ENCODE measurements around the gene SUV39H1. TPM values are rescaled to one million over a fixed set of nuclear protein-coding genes. Genes with fewer than 3 reads are reported as not detected.
A peak's percentile ranks its signal among the peaks of the same experiment; 100 is the strongest.
"Not testable (repeated sequence)": the region's sequence is repeated elsewhere in the genome, so short reads cannot be mapped to it uniquely, and the experiment has no call there.

Gene SUV39H1
- polyA plus RNA-seq, 4 donors: 2.2 to 8.5 (median 4.3) TPM

GRCh38 chrX:48665991-48666390 is 30.5 kb upstream of the SUV39H1 start:
- no peaks in the 10 kb centered on the region for H3K4me1 ChIP-seq (ENCODE audit: control insufficient read depth in 3 of 3, insufficient read depth in 2 of 3, low read depth in 1 of 3, low read length in 2 of 3)
- no peak overlapping the region for H3K27ac ChIP-seq (ENCODE audit: low read depth in 1 of 3, low read length in 2 of 3)
- 78 to 86% (median 80%) methylated on average over 2 of the region's 2 CpGs for WGBS, 3 donors
- DNase-seq: no peak
- H3K27me3 ChIP-seq (ENCODE audit: control insufficient read depth in 3 of 3, insufficient read depth in 3 of 3, low read length in 3 of 3): no peaks in the 10 kb centered on the region
- no peak overlapping the region for H3K4me3 ChIP-seq (ENCODE audit: low read depth in 1 of 3, low read length in 3 of 3)
- H3K9me3 ChIP-seq (ENCODE audit: control insufficient read depth in 2 of 2, insufficient read depth in 1 of 2, low read depth in 1 of 2, low read length in 1 of 2): no peaks in the 10 kb centered on the region
- no peak for FAIRE-seq
- H3K36me3 ChIP-seq (ENCODE audit: control insufficient read depth in 3 of 3, insufficient read depth in 2 of 3, low read depth in 1 of 3, low read length in 3 of 3): no peaks in the 10 kb centered on the region

GRCh38 chrX:48666649-48667048 is 29.9 kb upstream of the SUV39H1 start:
- no peaks in the 10 kb centered on the region for H3K4me1 ChIP-seq (ENCODE audit: control insufficient read depth in 3 of 3, insufficient read depth in 2 of 3, low read depth in 1 of 3, low read length in 2 of 3)
- H3K36me3 ChIP-seq (ENCODE audit: control insufficient read depth in 3 of 3, insufficient read depth in 2 of 3, low read depth in 1 of 3, low read length in 3 of 3): no peaks in the 10 kb centered on the region
- no peaks in the 10 kb centered on the region for H3K27me3 ChIP-seq (ENCODE audit: control insufficient read depth in 3 of 3, insufficient read depth in 3 of 3, low read length in 3 of 3)
- H3K27ac ChIP-seq (ENCODE audit: low read depth in 1 of 3, low read length in 2 of 3): no peak overlapping the region
- FAIRE-seq (no peak), DNase-seq (no peak)
- 79 to 94% (median 93%) methylated on average over 4 of the region's 4 CpGs for WGBS, 3 donors
- H3K9me3 ChIP-seq (ENCODE audit: control insufficient read depth in 2 of 2, insufficient read depth in 1 of 2, low read depth in 1 of 2, low read length in 1 of 2): no peaks in the 10 kb centered on the region
- no peak overlapping the region for H3K4me3 ChIP-seq (ENCODE audit: low read depth in 1 of 3, low read length in 3 of 3)

- no peak overlapping the region for H3K4me3 ChIP-seq (ENCODE audit: low read depth in 1 of 3, low read length in 3 of 3)
- H3K9me3 ChIP-seq (ENCODE audit: control insufficient read depth in 2 of 2, insufficient read depth in 1 of 2, low read depth in 1 of 2, low read length in 1 of 2): no peaks in the 10 kb centered on the region
- no peak overlapping the region for H3K27ac ChIP-seq (ENCODE audit: low read depth in 1 of 3, low read length in 2 of 3)
- FAIRE-seq (no peak), DNase-seq (no peak)
- 61 to 83% (median 77%) methylated on average over 4 of the region's 4 CpGs for WGBS, 3 donors
- no peaks in the 10 kb centered on the region for H3K27me3 ChIP-seq (ENCODE audit: control insufficient read depth in 3 of 3, insufficient read depth in 3 of 3, low read length in 3 of 3)
- H3K36me3 ChIP-seq (ENCODE audit: control insufficient read depth in 3 of 3, insufficient read depth in 2 of 3, low read depth in 1 of 3, low read length in 3 of 3): no peaks in the 10 kb centered on the region
- H3K4me1 ChIP-seq (ENCODE audit: control insufficient read depth in 3 of 3, insufficient read depth in 2 of 3, low read depth in 1 of 3, low read length in 2 of 3): no peaks in the 10 kb centered on the region
Observed at GRCh38 chrX:48667509-48667908, 29.0 kb upstream of the SUV39H1 start.

- H3K4me1 ChIP-seq (ENCODE audit: control insufficient read depth in 3 of 3, insufficient read depth in 2 of 3, low read depth in 1 of 3, low read length in 2 of 3); H3K4me3 ChIP-seq (ENCODE audit: low read depth in 1 of 3, low read length in 3 of 3); H3K27ac ChIP-seq (ENCODE audit: low read depth in 1 of 3, low read length in 2 of 3); FAIRE-seq; H3K27me3 ChIP-seq (ENCODE audit: control insufficient read depth in 3 of 3, insufficient read depth in 3 of 3, low read length in 3 of 3); H3K36me3 ChIP-seq (ENCODE audit: control insufficient read depth in 3 of 3, insufficient read depth in 2 of 3, low read depth in 1 of 3, low read length in 3 of 3); DNase-seq; H3K9me3 ChIP-seq (ENCODE audit: control insufficient read depth in 2 of 2, insufficient read depth in 1 of 2, low read depth in 1 of 2, low read length in 1 of 2): not testable (repeated sequence)
- 79 to 84% (median 80%) methylated on average over 11 of the region's 11 CpGs for WGBS, 3 donors
Observed at GRCh38 chrX:48668187-48668586, 28.3 kb upstream of the SUV39H1 start.

GRCh38 chrX:48676106-48676892 is 20.2 kb upstream of the SUV39H1 start:
- DNase-seq (peak; percentile 93), FAIRE-seq (no peak)
- Histone ChIP-seq H3K4me3 (ENCODE audit: low read depth in 1 of 3, low read length in 3 of 3) (peak overlapping the region; percentile 56 to 83 (median 69)), H3K4me1 (ENCODE audit: control insufficient read depth in 3 of 3, insufficient read depth in 2 of 3, low read depth in 1 of 3, low read length in 2 of 3) (peaks cover 0 to 6% (median 2%) of the 10 kb centered on the region in 3 donors), H3K9me3 (ENCODE audit: control insufficient read depth in 2 of 2, insufficient read depth in 1 of 2, low read depth in 1 of 2, low read length in 1 of 2) (no peaks in the 10 kb centered on the region), H3K27me3 (ENCODE audit: control insufficient read depth in 3 of 3, insufficient read depth in 3 of 3, low read length in 3 of 3) (no peaks in the 10 kb centered on the region), H3K36me3 (ENCODE audit: control insufficient read depth in 3 of 3, insufficient read depth in 2 of 3, low read depth in 1 of 3, low read length in 3 of 3) (no peaks in the 10 kb centered on the region), H3K27ac (ENCODE audit: low read depth in 1 of 3, low read length in 2 of 3) (peak overlapping the region; percentile 88 to 92 (median 91))
- WGBS, 3 donors: 1 to 45% (median 18%) methylated on average over 30 to 67 of the region's 67 CpGs

- H3K4me3 ChIP-seq (ENCODE audit: low read depth in 1 of 3, low read length in 3 of 3): peak overlapping the region; percentile 56 to 83 (median 69)
- WGBS, 3 donors: 1 to 32% (median 19%) methylated on average over 6 to 9 of the region's 9 CpGs
- DNase-seq (peak in 1 of 2 donors; percentile 25), FAIRE-seq (no peak)
- no peaks in the 10 kb centered on the region for H3K36me3 ChIP-seq (ENCODE audit: control insufficient read depth in 3 of 3, insufficient read depth in 2 of 3, low read depth in 1 of 3, low read length in 3 of 3)
- no peaks in the 10 kb centered on the region for H3K27me3 ChIP-seq (ENCODE audit: control insufficient read depth in 3 of 3, insufficient read depth in 3 of 3, low read length in 3 of 3)
- no peaks in the 10 kb centered on the region for H3K9me3 ChIP-seq (ENCODE audit: control insufficient read depth in 2 of 2, insufficient read depth in 1 of 2, low read depth in 1 of 2, low read length in 1 of 2)
- H3K4me1 ChIP-seq (ENCODE audit: control insufficient read depth in 3 of 3, insufficient read depth in 2 of 3, low read depth in 1 of 3, low read length in 2 of 3): peaks cover 0 to 6% (median 2%) of the 10 kb centered on the region in 3 donors
- peak overlapping the region; percentile 83 to 92 (median 88) for H3K27ac ChIP-seq (ENCODE audit: low read depth in 1 of 3, low read length in 2 of 3)
Observed at GRCh38 chrX:48676893-48677270, 19.7 kb upstream of the SUV39H1 start.

GRCh38 chrX:48677516-48677915 is 19.0 kb upstream of the SUV39H1 start:
- FAIRE-seq (no peak), DNase-seq (peak; percentile 65 to 69)
- WGBS, 3 donors: 27 to 53% (median 33%) methylated on average over 9 to 10 of the region's 10 CpGs
- Histone ChIP-seq H3K4me3 (ENCODE audit: low read depth in 1 of 3, low read length in 3 of 3) (peak overlapping the region in 1 of 3 donors; percentile 83), H3K36me3 (ENCODE audit: control insufficient read depth in 3 of 3, insufficient read depth in 2 of 3, low read depth in 1 of 3, low read length in 3 of 3) (no peaks in the 10 kb centered on the region), H3K27ac (ENCODE audit: low read depth in 1 of 3, low read length in 2 of 3) (peak overlapping the region in 2 of 3 donors; percentile 83 to 92), H3K4me1 (ENCODE audit: control insufficient read depth in 3 of 3, insufficient read depth in 2 of 3, low read depth in 1 of 3, low read length in 2 of 3) (peaks cover 0 to 6% (median 2%) of the 10 kb centered on the region in 3 donors), H3K9me3 (ENCODE audit: control insufficient read depth in 2 of 2, insufficient read depth in 1 of 2, low read depth in 1 of 2, low read length in 1 of 2) (no peaks in the 10 kb centered on the region), H3K27me3 (ENCODE audit: control insufficient read depth in 3 of 3, insufficient read depth in 3 of 3, low read length in 3 of 3) (no peaks in the 10 kb centered on the region)

- FAIRE-seq; H3K4me1 ChIP-seq (ENCODE audit: control insufficient read depth in 3 of 3, insufficient read depth in 2 of 3, low read depth in 1 of 3, low read length in 2 of 3); H3K27ac ChIP-seq (ENCODE audit: low read depth in 1 of 3, low read length in 2 of 3); H3K9me3 ChIP-seq (ENCODE audit: control insufficient read depth in 2 of 2, insufficient read depth in 1 of 2, low read depth in 1 of 2, low read length in 1 of 2); H3K27me3 ChIP-seq (ENCODE audit: control insufficient read depth in 3 of 3, insufficient read depth in 3 of 3, low read length in 3 of 3); H3K36me3 ChIP-seq (ENCODE audit: control insufficient read depth in 3 of 3, insufficient read depth in 2 of 3, low read depth in 1 of 3, low read length in 3 of 3); H3K4me3 ChIP-seq (ENCODE audit: low read depth in 1 of 3, low read length in 3 of 3); DNase-seq: not testable (repeated sequence)
- 19 to 37% (median 34%) methylated on average over 2 of the region's 2 CpGs for WGBS, 3 donors
Observed at GRCh38 chrX:48680467-48680866, 16.1 kb upstream of the SUV39H1 start.

- FAIRE-seq; H3K27ac ChIP-seq (ENCODE audit: low read depth in 1 of 3, low read length in 2 of 3); H3K36me3 ChIP-seq (ENCODE audit: control insufficient read depth in 3 of 3, insufficient read depth in 2 of 3, low read depth in 1 of 3, low read length in 3 of 3): not testable (repeated sequence)
Observed at GRCh38 chrX:48680925-48681324, 15.6 kb upstream of the SUV39H1 start.

More at GRCh38 chrX:48680925-48681324, 15.6 kb upstream of the SUV39H1 start:
- 80 to 90% (median 88%) methylated on average over 6 of the region's 6 CpGs for WGBS, 3 donors
- DNase-seq; H3K9me3 ChIP-seq (ENCODE audit: control insufficient read depth in 2 of 2, insufficient read depth in 1 of 2, low read depth in 1 of 2, low read length in 1 of 2); H3K4me1 ChIP-seq (ENCODE audit: control insufficient read depth in 3 of 3, insufficient read depth in 2 of 3, low read depth in 1 of 3, low read length in 2 of 3); H3K4me3 ChIP-seq (ENCODE audit: low read depth in 1 of 3, low read length in 3 of 3); H3K27me3 ChIP-seq (ENCODE audit: control insufficient read depth in 3 of 3, insufficient read depth in 3 of 3, low read length in 3 of 3): not testable (repeated sequence)
